ENCODE results near the gene KMT2C. TPM values are rescaled to one million over a fixed set of nuclear protein-coding genes. Genes with fewer than 3 reads are reported as not detected.
A peak's percentile ranks its signal among the peaks of the same experiment; 100 is the strongest.

The KMT2C gene
- total RNA-seq = 52.0 to 70.1 TPM (median 56.6 TPM) in 3 replicates
- long read RNA-seq, partial matches to known transcripts = 6 of 9 reads
- long read RNA-seq, other reads (novel, unspliced or antisense) = 3 of 9 reads

GRCh38 chr7:152435384-152436110, at the start of gene KMT2C:
Gene KMT2C, minus strand, starts transcription at chr7:152436003. Its CDS starts 217 bp downstream, at chr7:152435786.
- Mint-ChIP-seq H3K27me3 (ENCODE audit: low read depth) (no peaks in the 10 kb centered on the region), H3K36me3 (ENCODE audit: low read depth) (no peaks in the 10 kb centered on the region), H3K4me1 (ENCODE audit: low read depth) (peaks cover 27% of the 10 kb centered on the region), H3K9me3 (ENCODE audit: low read depth) (no peaks in the 10 kb centered on the region), H3K27ac (ENCODE audit: unreplicated experiment) (peak within 1 kb of the TSS; percentile 97), H3K4me3 (ENCODE audit: unreplicated experiment) (peak within 1 kb of the TSS; percentile 81)
- no peak for DNase-seq (ENCODE audit: low spot score)
- TF ChIP-seq CTCF (IDR thresholded peaks at IDR 0.05) = no peak

- Mint-ChIP-seq H3K4me1 (ENCODE audit: low read depth) (no peaks in the 10 kb centered on the region), H3K27ac (ENCODE audit: unreplicated experiment) (peak overlapping the region; percentile 49), H3K9me3 (ENCODE audit: low read depth) (no peaks in the 10 kb centered on the region), H3K27me3 (ENCODE audit: low read depth) (peaks cover under 1% of the 10 kb centered on the region), H3K4me3 (ENCODE audit: unreplicated experiment) (no peak overlapping the region), H3K36me3 (ENCODE audit: low read depth) (no peaks in the 10 kb centered on the region)
- DNase-seq (ENCODE audit: low spot score) = no peak
- no peak for TF ChIP-seq CTCF (IDR thresholded peaks at IDR 0.05)
These were observed 45.3 kb upstream of the KMT2C start for GRCh38 chr7:152481082-152481481.

- no peak overlapping the region for H3K27ac Mint-ChIP-seq (ENCODE audit: unreplicated experiment)
- H3K4me3 Mint-ChIP-seq (ENCODE audit: unreplicated experiment) = no peak overlapping the region
- H3K9me3 Mint-ChIP-seq (ENCODE audit: low read depth) = no peaks in the 10 kb centered on the region
- H3K36me3 Mint-ChIP-seq (ENCODE audit: low read depth) = no peaks in the 10 kb centered on the region
- no peaks in the 10 kb centered on the region for H3K4me1 Mint-ChIP-seq (ENCODE audit: low read depth)
- no peaks in the 10 kb centered on the region for H3K27me3 Mint-ChIP-seq (ENCODE audit: low read depth)
- no peak for TF ChIP-seq CTCF (IDR thresholded peaks at IDR 0.05)
- no peak for DNase-seq (ENCODE audit: low spot score)
These were observed 44.9 kb upstream of the KMT2C start for GRCh38 chr7:152480664-152481063.

- no peak for DNase-seq (ENCODE audit: low spot score)
- no peak overlapping the region for H3K27ac Mint-ChIP-seq (ENCODE audit: unreplicated experiment)
- no peaks in the 10 kb centered on the region for H3K4me1 Mint-ChIP-seq (ENCODE audit: low read depth)
- no peak for TF ChIP-seq CTCF (IDR thresholded peaks at IDR 0.05)
- H3K27me3 Mint-ChIP-seq (ENCODE audit: low read depth) = no peaks in the 10 kb centered on the region
- no peaks in the 10 kb centered on the region for H3K36me3 Mint-ChIP-seq (ENCODE audit: low read depth)
- H3K9me3 Mint-ChIP-seq (ENCODE audit: low read depth) = no peaks in the 10 kb centered on the region
- H3K4me3 Mint-ChIP-seq (ENCODE audit: unreplicated experiment) = no peak overlapping the region
These were observed 43.8 kb upstream of the KMT2C start for GRCh38 chr7:152479595-152479994.

GRCh38 chr7:152478140-152478539, 42.3 kb upstream of the KMT2C start:
- H3K4me1 Mint-ChIP-seq (ENCODE audit: low read depth) = no peaks in the 10 kb centered on the region
- no peaks in the 10 kb centered on the region for H3K27me3 Mint-ChIP-seq (ENCODE audit: low read depth)
- no peaks in the 10 kb centered on the region for H3K9me3 Mint-ChIP-seq (ENCODE audit: low read depth)
- no peak overlapping the region for H3K27ac Mint-ChIP-seq (ENCODE audit: unreplicated experiment)
- no peak for DNase-seq (ENCODE audit: low spot score)
- no peak overlapping the region for H3K4me3 Mint-ChIP-seq (ENCODE audit: unreplicated experiment)
- TF ChIP-seq CTCF (IDR thresholded peaks at IDR 0.05) = no peak
- H3K36me3 Mint-ChIP-seq (ENCODE audit: low read depth) = no peaks in the 10 kb centered on the region

All from chondrocyte (in vitro differentiated cells).